GM12872 (cell line): Measurements from ENCODE around the gene FAM169A.

ENCODE experiments used
- CTCF ChIP-seq: IDR thresholded peaks from 3 replicates; pipeline ENCODE4 v1.5.1; 2011; ENCODE audit warnings: low read depth, mild to moderate bottlenecking, low read length, moderate library complexity; ENCODE audit not compliant: insufficient read depth

The FAM169A gene

GRCh38 chr5:74889523-74890105 is 23.4 kb upstream of the FAM169A start:
- TF ChIP-seq CTCF, result no peak

GRCh38 chr5:74888117-74888516 is 21.9 kb upstream of the FAM169A start:
- no peak for TF ChIP-seq CTCF

GRCh38 chr5:74885170-74885569 is 19.0 kb upstream of the FAM169A start:
- TF ChIP-seq CTCF, result no peak

GRCh38 chr5:74877624-74878304 is 11.6 kb upstream of the FAM169A start:
- TF ChIP-seq CTCF, result no peak

- no peak for TF ChIP-seq CTCF
Measured at GRCh38 chr5:74875994-74876791, 10.0 kb upstream of the FAM169A start.

GRCh38 chr5:74873525-74874249 is 7.5 kb upstream of the FAM169A start:
- TF ChIP-seq CTCF, result no peak
